ENCODE data around the gene ADARB2.

The ADARB2 gene

GRCh38 chr10:1175956-1176565, 561.3 kb downstream of the ADARB2 start:
- CTCF ChIA-PET, result no interaction called here
- H3K4me3 ChIP-seq (ENCODE audit: low read depth, low read length), result no peak overlapping the region
- no peak for TF ChIP-seq CTCF (IDR thresholded peaks at IDR 0.05; ENCODE audit: insufficient read depth, low read length, missing control alignments)
- POLR2A ChIA-PET, result no interaction called here
- no peak for DNase-seq (ENCODE audit: low read depth, low spot score)

GRCh38 chr10:1174022-1174421, 563.3 kb downstream of the ADARB2 start:
- H3K4me3 ChIP-seq (ENCODE audit: low read depth, low read length), result no peak overlapping the region
- no peak for TF ChIP-seq CTCF (IDR thresholded peaks at IDR 0.05; ENCODE audit: insufficient read depth, low read length, missing control alignments)
- ChIA-PET POLR2A (no interaction called here), CTCF (no interaction called here)
- no peak for DNase-seq (ENCODE audit: low read depth, low spot score)

- ChIA-PET CTCF (no interaction called here), POLR2A (no interaction called here)
- no peak for DNase-seq (ENCODE audit: low read depth, low spot score)
- no peak for TF ChIP-seq CTCF (IDR thresholded peaks at IDR 0.05; ENCODE audit: insufficient read depth, low read length, missing control alignments)
- no peak overlapping the region for H3K4me3 ChIP-seq (ENCODE audit: low read depth, low read length)
These were observed 564.2 kb downstream of the ADARB2 start for GRCh38 chr10:1173091-1173490.

- POLR2A ChIA-PET, result no interaction called here
- no peak for TF ChIP-seq CTCF (IDR thresholded peaks at IDR 0.05; ENCODE audit: insufficient read depth, low read length, missing control alignments)
- no peak for DNase-seq (ENCODE audit: low read depth, low spot score)
- CTCF ChIA-PET, result no interaction called here
- no peak overlapping the region for H3K4me3 ChIP-seq (ENCODE audit: low read depth, low read length)
These were observed 564.9 kb downstream of the ADARB2 start for GRCh38 chr10:1172256-1172984.

GRCh38 chr10:1171586-1171985, 565.7 kb downstream of the ADARB2 start:
- no peak for TF ChIP-seq CTCF (IDR thresholded peaks at IDR 0.05; ENCODE audit: insufficient read depth, low read length, missing control alignments)
- CTCF ChIA-PET, result no interaction called here

GRCh38 chr10:1171182-1171581, 566.1 kb downstream of the ADARB2 start:
- no peak for TF ChIP-seq CTCF (IDR thresholded peaks at IDR 0.05; ENCODE audit: insufficient read depth, low read length, missing control alignments)
- no peak for DNase-seq (ENCODE audit: low read depth, low spot score)
- H3K4me3 ChIP-seq (ENCODE audit: low read depth, low read length), result no peak overlapping the region
- ChIA-PET CTCF (no interaction called here), POLR2A (no interaction called here)

More at GRCh38 chr10:1171586-1171985, 565.7 kb downstream of the ADARB2 start:
- DNase-seq (ENCODE audit: low read depth, low spot score), result no peak
- POLR2A ChIA-PET, result no interaction called here
- H3K4me3 ChIP-seq (ENCODE audit: low read depth, low read length), result no peak overlapping the region

Measured in AG04449 (cell line).